IPS-NIHi7 (cell line): ENCODE results near the gene ETFB.
"Not testable (repeated sequence)": the region's sequence is repeated elsewhere in the genome, so short reads cannot be mapped to it uniquely, and the experiment has no call there.

ENCODE experiments used
- DNase-seq: peaks from one replicate; pipeline ENCODE4 v3.0.0; 2012; ENCODE audit warnings: mixed read lengths; ENCODE audit errors: extremely low spot score

ETFB gene

DNA sequence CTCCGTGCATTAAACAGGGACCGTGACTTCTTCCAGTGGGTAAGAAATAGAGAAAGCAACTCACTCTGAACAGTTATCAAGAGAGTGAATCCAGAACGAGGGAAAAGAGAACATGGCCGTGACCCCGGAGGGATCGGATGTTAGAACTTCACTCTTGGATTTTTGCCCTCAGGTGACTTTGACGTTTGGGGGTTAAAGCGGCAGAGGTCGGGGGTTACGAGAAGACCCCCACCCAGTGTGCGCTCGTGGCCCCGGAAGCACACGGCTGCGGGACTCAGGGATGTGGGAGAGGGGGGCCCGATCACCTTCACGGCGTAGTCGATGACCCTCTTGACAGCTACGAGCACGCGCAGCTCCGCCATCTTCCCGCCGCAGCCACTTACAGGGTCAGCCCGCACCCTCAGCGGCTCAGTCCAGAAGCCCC is at the start of gene ETFB:
Gene ETFB, minus strand, starts transcription at position 424 of the 424 bp plus-strand sequence. Its CDS starts 62 bp downstream, at position 362.
- no peak for DNase-seq

DNA sequence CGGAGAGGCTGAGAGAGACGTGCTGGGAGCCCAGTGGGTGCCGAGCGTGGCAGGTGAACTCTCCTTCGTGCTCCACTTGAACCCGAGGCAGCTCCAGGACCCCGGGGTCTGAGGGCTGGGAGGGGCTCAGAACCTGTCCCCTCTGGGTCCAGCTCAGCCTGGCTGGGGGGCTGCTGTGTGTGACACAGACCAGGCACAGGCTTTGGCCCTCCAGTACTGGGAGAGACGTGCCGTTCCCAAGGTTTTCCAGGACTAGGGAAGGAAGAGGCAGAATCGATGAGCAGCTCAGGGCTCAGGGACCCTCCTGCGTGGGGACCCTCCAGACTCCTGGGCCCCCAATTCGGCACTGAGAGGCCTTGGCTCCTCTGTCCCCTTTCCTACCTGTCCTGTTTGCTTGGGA is 49.0 kb upstream of the ETFB start:
- DNase-seq = no peak

DNA sequence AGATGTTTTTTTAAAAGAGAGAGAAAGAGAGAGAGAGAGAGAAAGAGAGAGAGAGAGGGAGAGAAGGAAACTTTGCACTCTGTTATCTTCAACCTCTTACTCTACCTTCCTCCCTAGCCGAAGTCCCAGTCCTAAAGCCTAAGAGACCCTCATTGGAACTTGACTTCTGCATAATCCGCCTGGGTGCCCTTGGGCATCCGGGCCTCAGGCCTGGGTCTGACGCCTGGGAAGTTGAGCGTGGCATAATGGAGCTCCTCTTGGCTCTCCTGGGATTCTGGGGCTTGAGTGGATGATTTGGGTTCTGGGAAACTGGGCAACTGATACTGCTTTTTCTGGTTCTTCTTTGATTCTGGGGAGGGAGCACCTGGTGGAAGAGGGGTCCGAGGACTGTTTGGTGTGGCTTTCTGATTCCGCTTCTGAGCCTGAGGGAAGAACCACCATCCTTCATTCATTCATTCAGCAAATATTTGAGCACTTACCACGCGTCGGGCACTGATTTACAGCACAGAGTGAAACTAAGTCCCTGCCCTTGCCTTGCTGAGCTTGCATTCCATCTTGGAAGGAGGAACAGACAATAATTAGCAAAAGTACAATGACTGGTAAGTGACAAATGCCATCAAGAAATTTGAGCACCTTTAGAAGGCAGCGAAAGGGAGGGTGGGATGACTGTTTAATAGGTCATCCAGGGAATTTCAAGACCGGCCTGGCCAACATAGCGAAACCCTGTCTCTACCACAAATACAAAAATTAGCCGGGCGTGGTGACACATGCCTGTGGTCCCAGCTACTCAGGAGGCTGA is 45.0 kb upstream of the ETFB start:
- no peak for DNase-seq

DNA sequence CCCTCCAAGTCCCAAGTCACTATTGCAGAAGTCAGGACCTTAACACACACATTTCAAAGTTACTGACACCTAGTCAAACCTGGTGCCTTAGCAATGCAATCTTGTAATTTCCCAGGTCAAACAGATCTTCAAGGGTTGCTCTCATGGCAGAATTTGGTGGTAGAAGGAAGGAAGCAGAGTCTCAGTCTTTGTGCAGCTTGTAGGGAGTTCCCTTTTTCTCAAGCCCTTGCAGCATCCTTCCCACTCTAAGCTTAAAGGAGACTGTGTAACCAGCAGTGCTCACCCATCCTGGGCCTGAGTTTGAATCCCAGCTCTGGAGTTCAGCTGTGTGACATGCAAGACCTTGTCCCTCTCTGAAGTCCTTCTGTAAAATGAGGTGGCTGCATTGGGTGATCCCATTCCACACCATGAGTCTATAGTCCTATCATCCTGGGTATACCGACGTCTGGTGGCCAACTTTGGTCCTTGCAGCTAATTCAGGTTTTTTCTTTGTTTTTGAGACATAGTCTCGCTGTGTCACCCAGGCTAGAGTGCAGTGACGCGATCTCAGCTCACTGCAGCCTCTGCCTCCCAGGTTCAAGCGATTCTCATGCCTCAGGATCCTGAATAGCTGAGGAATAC is 41.4 kb upstream of the ETFB start:
- peak; percentile 73 for DNase-seq

DNA sequence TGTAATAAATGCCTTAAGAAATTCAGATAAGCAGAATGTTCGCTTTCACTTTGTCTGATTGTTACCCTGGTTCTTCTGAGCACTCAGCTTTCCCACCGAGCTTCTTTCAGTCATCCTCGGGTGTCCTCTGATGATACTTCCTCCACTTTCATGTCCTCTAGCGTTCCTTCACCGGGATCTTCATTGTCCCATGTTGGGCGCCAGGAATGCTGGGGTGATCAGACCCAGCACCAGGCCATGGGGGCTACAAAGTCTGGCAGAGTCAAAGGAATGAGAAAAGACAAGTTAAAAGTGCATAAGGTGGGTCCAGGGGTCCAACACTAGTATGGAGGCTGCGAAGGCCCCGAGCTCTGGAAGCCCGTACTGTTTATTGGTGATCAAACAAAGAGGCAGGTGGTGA is 35.9 kb upstream of the ETFB start:
- no peak for DNase-seq

DNA sequence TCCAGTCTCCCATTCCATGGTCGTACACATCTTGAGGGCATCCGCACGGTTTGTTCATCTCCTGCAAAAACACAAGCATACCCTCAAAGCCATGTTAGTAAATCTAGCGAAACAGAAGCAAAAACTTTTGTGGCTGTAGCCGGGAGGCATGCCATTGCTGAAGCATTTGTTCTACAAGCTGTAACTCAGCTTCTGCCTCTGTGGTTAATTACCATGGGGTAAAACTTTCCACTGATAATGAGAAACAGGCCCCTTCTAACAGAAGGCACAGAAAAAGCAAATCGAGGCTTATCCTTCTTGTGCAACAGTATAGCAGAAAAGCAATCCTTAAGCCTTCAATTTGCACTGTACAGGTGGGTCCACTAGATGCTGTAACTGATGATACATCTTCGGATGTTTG is 33.7 kb upstream of the ETFB start:
- not testable (repeated sequence) for DNase-seq

DNA sequence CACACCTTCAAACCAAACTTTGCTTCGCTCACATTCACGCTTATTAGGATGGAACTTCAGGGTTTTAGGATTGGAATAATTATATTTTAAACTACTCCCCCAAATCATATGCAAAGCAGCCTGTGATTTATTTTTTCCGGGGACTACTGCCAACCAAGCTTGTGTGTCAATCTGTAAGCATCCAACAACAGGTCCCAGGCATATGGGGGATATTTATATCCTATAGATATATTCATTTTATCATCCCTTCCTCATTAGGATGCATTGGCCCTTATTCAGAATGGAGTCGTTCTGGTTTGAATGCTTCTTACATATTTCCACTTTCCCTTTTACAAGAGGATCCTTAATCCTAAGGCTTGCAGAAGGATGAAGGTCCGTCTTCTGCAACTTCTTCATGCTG is 33.0 kb upstream of the ETFB start:
- DNase-seq = no peak

DNA sequence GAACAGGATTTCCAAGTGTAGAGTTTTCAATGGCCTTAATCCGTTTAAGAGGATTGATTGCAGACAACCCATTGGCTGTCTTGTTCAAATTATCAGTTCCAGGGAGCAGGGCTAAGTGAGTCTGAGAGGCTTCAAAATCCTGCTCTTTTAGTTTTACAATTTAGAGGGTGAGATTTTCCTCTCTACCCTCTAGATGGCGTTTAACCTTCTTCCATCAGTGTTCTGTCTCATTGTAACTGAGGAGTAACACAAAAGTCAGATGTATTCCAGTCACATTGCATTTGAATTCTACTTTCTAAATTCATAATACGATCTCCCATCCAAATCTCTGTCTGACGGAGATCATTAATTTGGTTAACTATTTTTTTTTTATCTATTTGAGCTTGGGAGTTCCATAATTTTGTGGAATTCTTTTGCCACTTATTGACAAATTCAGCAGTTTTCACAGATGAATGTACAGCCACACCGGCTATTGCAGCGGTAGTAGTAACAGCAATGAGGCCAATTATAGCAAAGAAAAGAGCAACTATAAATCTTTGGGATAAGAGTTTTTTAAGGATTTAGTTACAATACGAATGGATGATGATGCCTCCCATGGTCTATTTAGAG is 32.0 kb upstream of the ETFB start:
- peak; percentile 46 for DNase-seq

DNA sequence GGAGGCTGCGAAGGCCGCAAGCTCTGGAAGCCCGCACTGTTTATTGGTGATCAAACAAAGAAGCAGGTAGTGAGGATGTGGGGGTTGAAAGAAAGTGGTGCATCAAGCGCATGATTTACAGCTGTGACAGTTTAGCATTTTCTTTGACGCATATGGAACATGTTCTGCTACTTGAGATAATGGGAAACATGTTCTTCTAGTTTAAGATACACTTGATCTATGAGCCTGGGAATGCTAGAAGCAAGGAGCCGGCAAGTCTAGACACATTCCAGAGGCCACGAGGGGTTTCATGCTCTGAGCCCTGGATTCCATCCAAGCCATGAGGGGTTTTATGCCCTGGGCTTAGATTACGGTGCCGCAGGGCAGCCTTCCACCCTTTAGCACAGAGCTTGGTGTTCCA is 31.3 kb upstream of the ETFB start:
- not testable (repeated sequence) for DNase-seq

DNA sequence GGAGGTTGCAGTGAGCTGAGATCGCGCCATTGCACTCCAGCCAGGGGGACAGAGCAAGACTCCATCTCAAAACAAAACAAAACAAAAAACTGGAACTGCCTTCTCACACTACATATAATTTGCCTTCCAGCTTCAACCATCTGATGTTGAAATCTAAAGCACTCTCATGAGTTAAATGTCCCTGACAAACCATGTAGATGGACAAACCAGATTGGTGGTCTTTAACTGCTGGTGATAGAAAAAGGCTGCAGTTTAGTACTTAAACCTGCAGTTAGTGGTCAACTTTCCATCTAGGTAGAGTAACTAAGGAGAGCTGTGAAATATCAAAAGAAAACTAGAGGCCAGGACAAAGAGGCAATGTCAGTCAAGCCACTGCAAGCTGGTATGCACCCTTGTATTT is 30.0 kb upstream of the ETFB start:
- no peak for DNase-seq

DNA sequence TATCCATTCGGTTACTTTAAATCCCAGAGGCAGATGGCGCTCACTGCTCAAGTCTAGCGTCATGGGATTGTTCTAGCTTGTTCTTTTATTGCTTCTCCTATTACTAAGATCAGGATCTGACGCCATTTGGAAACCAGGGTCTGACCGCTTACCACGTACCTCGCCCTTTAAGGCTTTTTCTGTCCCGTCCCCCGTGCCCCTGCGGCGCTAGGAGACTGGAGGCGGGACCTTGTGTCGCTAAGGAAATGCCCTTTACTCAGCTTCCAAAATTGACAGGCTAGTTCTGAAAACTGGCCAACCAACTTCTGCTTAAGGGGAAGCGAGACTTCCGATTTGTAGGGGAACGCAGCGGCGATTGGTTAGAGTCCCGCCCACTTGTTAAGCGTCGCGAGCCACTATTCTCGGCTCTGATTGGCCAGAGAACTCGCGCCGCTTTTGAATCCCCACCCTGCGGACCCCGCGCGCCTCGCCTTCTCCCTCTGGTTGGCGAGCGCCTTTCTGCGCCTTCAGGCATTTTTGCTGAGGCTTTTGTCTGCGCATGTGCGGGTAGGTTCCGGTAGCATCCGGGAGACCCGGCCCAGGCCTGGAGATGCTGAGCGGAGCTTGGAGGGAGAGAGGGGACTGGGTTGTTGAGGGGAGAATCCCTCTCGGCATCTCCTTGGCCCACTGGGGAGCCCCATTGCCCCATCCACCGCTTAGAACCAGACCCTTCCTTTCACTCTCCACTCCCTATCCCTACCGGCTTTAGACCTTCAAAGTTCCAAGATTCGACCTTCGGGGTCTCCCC is 28.1 kb upstream of the ETFB start:
- peak; percentile 98 for DNase-seq

DNA sequence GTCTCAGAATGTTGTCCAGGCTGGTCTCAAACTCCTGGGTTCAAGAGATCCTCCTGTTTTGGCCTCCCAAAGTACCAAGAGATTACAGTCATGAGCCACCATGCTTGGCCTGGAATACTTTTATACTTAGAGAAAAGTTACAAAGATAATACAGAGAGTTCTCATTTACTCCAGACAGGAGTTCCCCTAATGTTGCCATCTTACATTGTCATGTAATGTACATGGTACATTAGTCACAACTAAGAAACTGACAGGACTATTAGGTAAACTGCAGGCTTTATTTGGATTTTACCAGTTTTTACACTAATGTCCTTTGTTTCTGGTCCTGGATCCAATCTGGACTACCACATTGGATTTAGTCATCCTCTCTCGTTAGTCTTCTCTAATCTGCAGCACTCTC is 26.5 kb upstream of the ETFB start:
- DNase-seq = no peak

DNA sequence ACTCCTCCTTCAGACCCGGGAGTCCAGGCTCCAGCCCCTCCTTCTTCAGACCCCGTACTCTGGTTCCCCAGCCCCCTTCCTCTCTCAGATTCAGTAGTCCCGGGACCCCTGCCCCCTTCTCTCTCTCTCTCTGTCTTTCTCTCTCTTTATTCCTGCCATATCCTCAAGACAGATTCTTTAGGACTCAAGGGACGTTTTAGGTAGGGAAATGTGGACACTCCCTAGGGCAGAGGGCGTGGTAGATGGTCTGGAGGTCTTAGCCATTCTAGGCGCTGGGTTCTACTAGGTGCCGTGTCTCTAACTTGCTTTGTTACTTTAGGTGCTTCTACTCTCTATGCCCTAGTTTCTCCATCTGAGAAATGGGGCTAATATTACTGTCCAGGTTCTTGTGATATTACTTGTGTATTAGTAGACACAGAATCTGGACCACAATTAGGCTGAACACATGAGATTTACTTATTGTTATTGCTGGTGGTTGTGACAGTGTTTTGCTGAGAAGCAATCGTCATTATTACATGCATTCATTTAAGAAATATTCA is 25.0 kb upstream of the ETFB start:
- no peak for DNase-seq

DNA sequence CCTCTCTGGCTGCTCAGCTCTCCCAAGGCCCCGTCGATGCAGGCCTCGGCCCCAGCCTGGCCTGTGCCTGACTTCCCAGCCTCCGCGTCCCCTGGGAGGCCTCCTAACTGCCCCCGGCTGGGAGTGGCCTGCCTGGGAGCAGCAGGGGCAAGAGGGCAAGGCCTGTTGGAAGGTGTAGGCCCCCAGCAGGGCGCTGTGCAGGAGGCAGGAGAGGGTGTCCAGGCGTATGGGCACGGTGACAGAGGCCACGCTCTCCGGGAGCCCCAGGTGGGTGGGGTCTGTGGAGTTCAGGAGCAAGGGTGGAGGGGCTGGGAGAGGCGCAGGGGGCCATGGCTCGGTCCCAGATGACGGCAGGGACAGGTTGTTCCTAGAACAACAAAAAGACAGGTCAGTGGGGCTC is 23.0 kb upstream of the ETFB start:
- no peak for DNase-seq

DNA sequence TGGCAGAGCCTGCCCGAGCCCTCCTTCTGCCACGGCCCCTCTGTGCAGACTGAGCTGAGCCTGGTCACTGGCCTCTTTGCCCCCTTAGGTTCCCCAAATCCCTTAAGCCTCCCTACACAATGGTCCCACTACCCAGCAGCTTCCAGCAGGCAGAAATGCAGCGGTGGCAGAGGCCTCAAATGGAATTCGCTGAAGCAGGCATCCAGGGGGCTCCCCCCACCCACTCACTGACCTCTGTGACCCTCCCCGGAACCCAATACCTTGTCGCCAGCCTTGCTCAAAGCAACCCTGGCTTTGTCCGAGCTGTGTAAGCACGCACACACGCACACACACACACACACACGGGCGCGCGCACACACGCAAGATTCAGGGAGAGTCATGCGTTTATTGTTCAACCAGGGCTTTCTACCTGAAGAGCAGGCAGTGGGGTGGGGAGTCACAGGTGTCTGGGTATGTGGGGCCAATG is 21.8 kb upstream of the ETFB start, which contains the start of gene LIM2:
Gene LIM2, minus strand, starts transcription at position 51 of the 466 bp plus-strand sequence. CDS start 531 bp downstream, outside the sequence.
- DNase-seq = no peak

DNA sequence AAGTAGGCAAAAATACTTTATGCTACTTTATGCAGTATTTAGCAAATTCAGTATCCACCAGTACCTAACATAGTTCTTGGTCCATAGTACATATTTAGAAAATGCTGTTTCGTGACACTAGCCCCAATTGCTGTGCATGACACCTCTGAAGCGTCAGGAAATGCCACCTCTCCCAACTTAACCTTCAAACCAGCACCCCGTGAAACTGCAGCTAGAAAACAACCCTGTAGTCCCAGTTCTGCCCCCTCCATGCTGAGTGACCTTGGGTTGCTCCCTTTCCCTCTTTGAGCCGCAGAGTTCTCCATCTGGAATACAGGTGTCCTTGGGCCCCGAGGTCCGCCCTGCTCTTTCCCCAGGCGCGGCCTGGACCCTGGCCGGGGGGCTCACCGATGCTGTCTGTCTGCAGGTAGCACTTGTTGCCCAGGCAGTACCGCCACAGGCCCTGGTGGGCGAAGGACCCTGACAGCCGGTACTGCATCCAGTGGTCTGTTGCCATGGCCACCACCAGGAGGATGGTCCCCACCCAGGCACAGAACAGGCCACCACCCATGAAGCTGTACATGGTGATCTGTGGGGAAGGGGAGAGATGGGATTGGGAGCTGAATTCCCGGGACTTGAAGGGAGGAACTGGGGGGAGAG is 20.8 kb upstream of the ETFB start:
- no peak for DNase-seq

DNA sequence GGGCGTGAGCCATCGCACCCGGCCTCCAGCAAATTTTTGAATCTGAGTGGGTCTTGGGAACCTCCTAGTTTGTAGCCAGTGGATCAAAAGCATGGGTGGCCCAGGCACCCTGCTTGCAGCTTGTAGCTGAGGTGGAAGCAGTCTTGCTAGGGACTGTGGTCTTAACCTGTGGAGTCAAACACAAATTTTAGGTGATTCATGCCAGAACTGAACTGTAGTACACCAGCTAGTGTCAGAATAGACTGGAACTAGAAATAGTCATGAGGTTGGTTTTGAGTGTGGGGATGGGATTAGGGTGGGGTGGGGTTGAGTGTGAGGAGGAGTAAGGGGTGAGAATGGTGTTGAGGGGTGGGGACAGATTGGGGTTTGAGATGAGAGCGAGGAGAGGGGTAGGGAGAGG is 15.8 kb upstream of the ETFB start:
- no peak for DNase-seq

DNA sequence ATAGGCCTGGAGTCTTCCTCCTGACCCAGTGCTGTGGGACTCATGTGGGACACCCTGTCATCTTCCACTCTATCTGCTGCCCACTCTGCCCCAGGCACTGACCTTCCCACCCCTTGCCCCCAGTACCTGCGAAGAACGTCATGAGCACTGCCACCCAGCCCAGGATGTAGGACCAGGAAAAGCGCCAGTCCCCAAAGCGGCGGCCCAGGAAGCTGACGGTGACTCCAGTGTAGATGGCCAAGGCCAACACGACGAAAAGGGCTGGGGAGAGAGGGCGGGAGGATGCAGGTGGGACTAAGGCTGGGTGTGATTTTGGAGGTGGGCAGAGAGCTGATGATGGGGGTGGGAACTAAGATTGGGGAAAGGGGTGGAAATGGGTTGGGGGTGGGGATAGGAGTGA is 14.2 kb upstream of the ETFB start:
- no peak for DNase-seq

DNA sequence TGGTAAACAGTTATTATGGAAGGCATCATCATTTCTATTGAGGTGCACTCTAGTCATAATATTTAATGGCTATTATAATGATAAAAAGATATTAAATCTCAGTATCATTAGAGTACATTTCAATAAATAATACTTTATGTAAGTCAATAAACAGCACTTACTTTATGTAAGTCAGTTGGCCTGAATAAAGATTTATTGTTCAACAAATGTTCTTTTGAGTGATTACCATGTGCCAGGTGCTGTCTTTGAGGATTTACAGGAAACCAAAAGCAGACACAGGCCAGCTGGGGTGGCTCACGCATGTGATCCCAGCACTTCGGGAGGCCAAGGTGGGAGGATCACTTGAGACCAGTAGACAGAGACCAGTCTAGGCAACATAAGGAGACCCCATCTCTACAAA is 11.2 kb upstream of the ETFB start:
- DNase-seq = no peak

DNA sequence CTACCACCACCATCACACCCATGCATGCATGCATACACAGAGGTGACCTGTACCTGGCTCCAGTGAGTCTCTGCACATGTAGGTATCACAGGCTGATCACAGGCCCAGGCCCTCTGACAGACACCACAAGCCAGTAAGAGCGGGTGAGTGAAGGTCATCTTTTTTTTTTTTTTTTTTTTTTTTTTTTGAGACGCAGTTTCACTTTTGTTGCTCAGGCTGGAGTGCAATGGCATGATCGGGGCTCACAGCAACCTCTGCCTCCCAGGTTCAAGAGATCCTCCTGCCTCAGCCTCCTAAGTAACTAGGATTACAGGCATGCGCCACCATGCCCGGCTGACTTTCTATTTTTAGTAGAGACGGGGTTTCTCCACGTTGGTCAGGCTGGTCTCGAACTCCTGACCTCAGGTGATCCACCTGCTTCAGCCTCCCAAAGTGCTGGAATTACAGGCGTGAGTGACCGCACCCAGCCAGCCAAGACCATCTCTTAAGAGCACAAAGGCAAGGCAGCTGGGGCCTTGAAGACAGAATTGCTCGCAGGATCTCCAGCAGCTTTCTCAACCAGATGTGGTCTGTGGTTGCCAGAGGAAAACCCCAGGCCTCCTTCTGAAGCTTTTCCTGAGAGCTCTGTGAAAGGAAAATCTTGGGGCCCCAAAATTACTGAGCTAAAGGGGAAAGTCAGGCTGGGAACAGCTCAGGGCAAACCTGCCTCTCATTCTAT is 9.5 kb upstream of the ETFB start:
- DNase-seq = no peak
